K562 (cell line): ENCODE results near the gene DLK2. TPM values are rescaled to one million over a fixed set of nuclear protein-coding genes. Genes with fewer than 3 reads are reported as not detected.

Source experiments
- AFF1 ChIP-seq, 2 experiments: fragments of 450-650 bp; IDR thresholded peaks; 2 replicates each; pipeline ENCODE4 v1.6.1; 2018; ENCODE audit warnings: mild to moderate bottlenecking in 2 of 2, low read depth in 1 of 2; ENCODE audit not compliant: partially characterized antibody in 2 of 2
- CHD2 ChIP-seq: IDR thresholded peaks from 2 replicates; pipeline ENCODE4 v1.6.1; 2011; ENCODE audit warnings: low read depth, low read length
- E2F5 ChIP-seq: sonication (generic); formaldehyde crosslinking; IDR thresholded peaks from 2 replicates; pipeline ENCODE4 v1.8.0; 2022; ENCODE audit warnings: mild to moderate bottlenecking, missing genetic modification reagents
- HCFC1 ChIP-seq: IDR thresholded peaks from 2 replicates; pipeline ENCODE4 v1.6.1; 2012; ENCODE audit warnings: low read depth, low read length, improper control_type of control experiment
- HIVEP1 ChIP-seq: fragments of 250-450 bp; sonication (Bioruptor Pico); IDR thresholded peaks from 2 replicates; pipeline ENCODE4 v1.4.0; 2020; ENCODE audit warnings: mild to moderate bottlenecking
- NKRF ChIP-seq: fragments of 450-650 bp; IDR thresholded peaks from 2 replicates; pipeline ENCODE4 v1.6.1; 2016; ENCODE audit warnings: borderline replicate concordance
- PKNOX1 ChIP-seq: fragments of 450-650 bp; IDR thresholded peaks from 2 replicates; pipeline ENCODE4 v1.6.1; 2016
- ZFP1 ChIP-seq: fragments of 450-650 bp; formaldehyde crosslinking; IDR thresholded peaks from 2 replicates; pipeline ENCODE4 v1.4.0; 2020; ENCODE audit warnings: mild to moderate bottlenecking, mixed read lengths
- polyA plus RNA-seq, 8 experiments: library from polyadenylated mRNA; depleted of rRNA in 4 of 8; stranded (reverse) in 5 of 8; unstranded in 3 of 8; fragments of >200 nt; fragmentation: Nextera tagmentation in 2 of 8; fragmentation: Illumina TruSeq in 1 of 8; extraction: Ambion mirVana in 2 of 8; extraction: Trizol in 1 of 8; gene quantifications; 2 replicates each; pipeline versions ENCODE4 v1.2.1 to v1.2.3, GENCODE V29; 2011 to 2014; ENCODE audit warnings: inconsistent platforms in 1 of 8, missing spikeins in 1 of 8
- total RNA-seq, 7 experiments: library from RNA; depleted of rRNA in 6 of 7; stranded (reverse); fragments of >200 nt in 6 of 7; fragmentation: Illumina TruSeq in 2 of 7; extraction: Trizol in 2 of 7; gene quantifications; 2 replicates each; pipeline versions ENCODE4 v1.2.1 to v1.2.3, GENCODE V29; 2011 to 2021; ENCODE audit warnings: low replicate concordance in 1 of 7
- TF ChIP-seq, protein P1 (sequence below): sonication (generic); formaldehyde crosslinking; IDR thresholded peaks from 2 replicates; pipeline ENCODE4 v1.8.0; 2022; ENCODE audit warnings: mild to moderate bottlenecking, missing genetic modification reagents
- TF ChIP-seq, protein P2 (sequence below): sonication (generic); formaldehyde crosslinking; IDR thresholded peaks from 2 replicates; pipeline ENCODE4 v1.5.0; 2020; ENCODE audit warnings: missing genetic modification reagents
- TF ChIP-seq, protein P3 (sequence below): fragments of 450-650 bp; formaldehyde crosslinking; IDR thresholded peaks from 2 replicates; pipeline ENCODE4 v1.4.0; 2020; ENCODE audit warnings: mild to moderate bottlenecking

Gene DLK2
- total and polyA plus RNA-seq, 9 of the 15 experiments (the other 6 are each of a cell fraction or from before 2014, with no cell fraction given) = 0.11 to 0.53 (median 0.29) TPM; not detected in 3

DNA sequence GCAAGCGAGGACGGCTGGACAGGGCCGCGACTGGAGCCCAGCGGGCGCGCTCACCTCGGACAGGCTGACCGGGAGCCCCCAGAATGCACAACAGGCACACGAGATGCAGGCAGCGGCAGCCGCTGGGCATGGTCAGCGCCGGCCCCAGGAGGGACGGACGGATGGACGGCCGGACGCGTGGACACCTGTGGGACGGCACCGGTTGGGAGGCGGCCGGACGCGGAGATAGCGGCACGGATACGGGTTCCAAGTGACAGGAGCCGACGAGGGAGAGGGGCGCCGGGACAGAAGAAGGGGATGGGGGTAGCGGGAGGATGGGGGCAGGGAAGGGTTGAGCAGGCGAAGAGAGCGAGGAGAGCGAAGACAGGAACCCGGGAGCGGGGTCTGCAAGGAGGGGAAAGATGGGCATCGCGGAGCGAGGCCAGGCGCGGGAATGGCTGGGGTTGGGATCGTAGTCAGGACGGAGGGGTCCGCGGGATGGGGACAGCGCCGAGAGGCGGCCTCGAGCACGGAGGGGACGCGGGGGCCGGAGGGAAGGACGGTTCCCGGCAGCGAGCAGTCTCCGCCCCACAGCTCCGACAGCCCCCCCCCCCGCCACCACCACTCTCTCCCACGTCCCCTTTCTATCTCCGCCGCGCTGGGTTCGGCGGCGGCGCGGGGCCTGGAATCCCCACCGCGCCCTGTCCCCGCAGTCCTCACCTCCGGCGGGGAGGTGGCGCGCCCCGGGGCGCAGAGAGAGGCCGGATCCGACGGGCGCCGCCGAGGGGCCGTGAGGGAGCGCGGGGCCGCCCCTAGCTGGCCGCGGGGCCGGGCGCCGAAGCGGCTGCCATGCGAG lies 435 bp downstream of the DLK2 start (continued):
- no peak for TF ChIP-seq ZFP1
- TF ChIP-seq, protein P1, sequence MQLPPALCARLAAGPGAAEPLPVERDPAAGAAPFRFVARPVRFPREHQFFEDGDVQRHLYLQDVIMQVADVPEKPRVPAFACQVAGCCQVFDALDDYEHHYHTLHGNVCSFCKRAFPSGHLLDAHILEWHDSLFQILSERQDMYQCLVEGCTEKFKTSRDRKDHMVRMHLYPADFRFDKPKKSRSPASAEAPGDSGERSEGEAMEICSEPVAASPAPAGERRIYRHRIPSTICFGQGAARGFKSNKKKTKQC (CRISPR knock-in tag) = no peak
- TF ChIP-seq, protein P2, sequence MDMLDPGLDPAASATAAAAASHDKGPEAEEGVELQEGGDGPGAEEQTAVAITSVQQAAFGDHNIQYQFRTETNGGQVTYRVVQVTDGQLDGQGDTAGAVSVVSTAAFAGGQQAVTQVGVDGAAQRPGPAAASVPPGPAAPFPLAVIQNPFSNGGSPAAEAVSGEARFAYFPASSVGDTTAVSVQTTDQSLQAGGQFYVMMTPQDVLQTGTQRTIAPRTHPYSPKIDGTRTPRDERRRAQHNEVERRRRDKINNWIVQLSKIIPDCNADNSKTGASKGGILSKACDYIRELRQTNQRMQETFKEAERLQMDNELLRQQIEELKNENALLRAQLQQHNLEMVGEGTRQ = no peak
- TF ChIP-seq PKNOX1 = 0 out of 2 replicates have a peak, but pooled peaks have one; percentile 24
- TF ChIP-seq CHD2 = no peak
- no peak for TF ChIP-seq HCFC1
- no peak for TF ChIP-seq AFF1 (IDR thresholded peaks at IDR 0.05; ENCODE audit: low read depth in 1 of 2, partially characterized antibody in 2 of 2)
- TF ChIP-seq E2F5 (CRISPR knock-in tag) = no peak
- TF ChIP-seq NKRF = peak; percentile 69; the same call in 1 of the 2 replicates
- TF ChIP-seq, protein P3, sequence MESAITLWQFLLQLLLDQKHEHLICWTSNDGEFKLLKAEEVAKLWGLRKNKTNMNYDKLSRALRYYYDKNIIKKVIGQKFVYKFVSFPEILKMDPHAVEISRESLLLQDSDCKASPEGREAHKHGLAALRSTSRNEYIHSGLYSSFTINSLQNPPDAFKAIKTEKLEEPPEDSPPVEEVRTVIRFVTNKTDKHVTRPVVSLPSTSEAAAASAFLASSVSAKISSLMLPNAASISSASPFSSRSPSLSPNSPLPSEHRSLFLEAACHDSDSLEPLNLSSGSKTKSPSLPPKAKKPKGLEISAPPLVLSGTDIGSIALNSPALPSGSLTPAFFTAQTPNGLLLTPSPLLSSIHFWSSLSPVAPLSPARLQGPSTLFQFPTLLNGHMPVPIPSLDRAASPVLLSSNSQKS = no peak
- TF ChIP-seq HIVEP1 (CRISPR knock-in tag) = no peak
